NCI-H1436 treated with DMSO at 0.1 percent for 48 hours (cell line): ENCODE measurements around the gene NME4.
"Not testable (repeated sequence)": the region's sequence is repeated elsewhere in the genome, so short reads cannot be mapped to it uniquely, and the experiment has no call there.

Experiments used
- DNase-seq: peaks from one replicate; lab custom pipeline; 2025; lab: John Stamatoyannopoulos, UW

Gene NME4

DNA sequence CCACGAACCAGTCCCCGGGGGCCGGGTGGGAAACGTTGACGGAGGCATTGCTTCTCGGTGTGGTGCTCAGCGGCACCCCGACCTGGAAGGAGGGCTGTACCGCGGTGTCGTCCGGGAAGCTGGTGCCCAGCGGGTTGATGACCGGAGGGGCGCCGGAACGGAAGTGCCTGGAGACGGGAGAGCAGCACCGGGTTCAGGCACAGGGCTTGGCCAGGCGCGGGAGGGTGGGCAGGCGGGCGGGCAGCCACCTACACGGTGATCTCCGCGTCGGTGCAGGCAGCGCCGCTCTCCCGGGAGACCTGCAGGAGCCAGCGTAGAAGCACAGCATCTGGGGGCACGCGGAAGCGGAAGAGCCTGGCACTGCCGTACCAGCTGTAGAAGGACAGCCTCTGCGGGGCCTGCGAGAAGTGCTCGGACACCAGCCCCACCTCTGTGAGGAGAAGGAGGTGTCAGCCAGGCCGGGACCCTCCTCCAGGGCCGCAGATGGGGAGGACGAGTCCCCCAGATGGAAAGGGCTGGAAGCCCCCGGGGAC, 19.5 kb upstream of the NME4 start:
- DNase-seq = no peak

DNA sequence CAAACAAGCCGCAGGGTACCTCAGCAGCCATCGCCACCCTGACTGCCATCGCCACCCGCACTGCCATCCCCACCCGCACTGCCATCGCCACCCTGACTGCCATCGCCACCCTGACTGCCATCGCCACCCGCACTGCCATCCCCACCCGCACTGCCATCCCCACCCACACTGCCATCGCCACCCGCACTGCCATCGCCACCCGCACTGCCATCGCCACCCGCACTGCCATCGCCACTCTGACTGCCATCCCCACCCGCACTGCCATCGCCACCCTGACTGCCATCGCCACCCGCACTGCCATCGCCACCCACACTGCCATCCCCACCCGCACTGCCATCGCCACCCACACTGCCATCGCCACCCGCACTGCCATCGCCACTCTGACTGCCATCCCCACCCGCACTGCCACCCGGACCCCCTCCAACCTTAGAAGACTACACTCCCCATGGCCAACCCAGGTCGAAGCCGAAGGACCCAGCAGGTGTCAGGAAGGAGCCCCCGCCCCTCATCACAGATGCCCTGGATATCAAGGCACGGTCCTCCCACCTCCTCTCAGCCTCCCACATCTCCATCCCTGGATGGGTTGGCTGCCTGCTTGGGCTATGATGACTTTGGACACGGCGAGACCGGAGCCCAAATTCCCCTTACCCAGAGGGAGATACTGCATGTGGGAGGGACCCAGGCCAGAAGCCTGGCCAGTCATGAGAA, 18.7 kb upstream of the NME4 start:
- not testable (repeated sequence) for DNase-seq

DNA sequence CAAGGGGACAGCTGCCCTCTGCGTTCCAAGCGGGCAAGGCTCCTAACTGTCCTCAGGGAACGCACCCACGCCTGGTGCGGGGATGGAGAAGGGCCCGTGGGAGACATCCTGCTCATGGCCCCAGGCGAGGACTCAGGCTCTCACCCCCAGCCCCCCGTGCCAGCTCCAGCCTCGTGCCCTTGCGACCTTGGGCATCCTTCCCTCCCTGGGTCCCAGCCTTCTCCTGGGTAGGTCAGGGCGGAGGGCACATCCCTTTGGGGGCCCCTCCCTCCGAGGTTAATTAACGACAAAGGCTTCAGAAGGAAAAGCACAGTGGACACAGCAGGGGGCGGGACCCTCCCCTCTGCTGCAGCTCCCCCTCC, 18.2 kb upstream of the NME4 start:
- DNase-seq = no peak

DNA sequence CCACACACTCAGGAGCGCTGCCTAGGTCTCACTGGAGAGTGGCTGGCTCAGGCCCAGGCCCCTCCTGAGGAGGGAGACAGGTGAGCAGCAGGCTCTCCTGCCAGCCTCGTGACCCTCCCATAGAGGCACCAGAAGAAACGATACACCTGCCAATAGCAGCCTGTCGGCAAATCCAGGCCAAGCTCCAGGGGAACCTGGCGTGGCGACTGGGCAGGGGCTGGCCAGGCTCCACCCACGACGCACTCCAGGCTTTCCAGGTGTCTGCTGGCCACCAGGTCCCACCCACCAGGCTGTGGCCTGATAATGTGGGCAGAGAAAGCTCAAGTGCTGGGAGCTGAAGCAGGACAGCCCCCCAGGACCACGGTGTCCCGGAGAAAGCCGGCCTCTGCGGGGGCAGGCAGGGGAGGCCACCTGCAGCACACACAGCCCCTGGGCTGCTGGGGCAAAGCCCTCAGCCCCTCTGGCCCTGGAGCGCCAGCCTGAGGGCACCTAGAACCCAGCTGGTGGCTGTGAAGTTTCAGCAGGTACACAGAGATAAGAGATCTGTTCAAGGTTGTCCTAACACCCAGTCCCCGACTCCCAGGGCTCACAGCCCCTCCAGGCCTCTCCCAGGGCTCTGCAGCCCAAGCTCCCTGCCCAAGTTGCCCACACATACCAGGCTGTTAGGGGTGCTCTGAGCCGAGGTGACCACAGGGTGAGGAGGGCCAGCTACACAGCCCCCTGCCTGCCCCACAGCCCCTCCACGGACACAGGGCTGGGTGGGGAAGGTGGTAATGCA, 17.6 kb upstream of the NME4 start:
- peak; percentile 87 for DNase-seq

DNA sequence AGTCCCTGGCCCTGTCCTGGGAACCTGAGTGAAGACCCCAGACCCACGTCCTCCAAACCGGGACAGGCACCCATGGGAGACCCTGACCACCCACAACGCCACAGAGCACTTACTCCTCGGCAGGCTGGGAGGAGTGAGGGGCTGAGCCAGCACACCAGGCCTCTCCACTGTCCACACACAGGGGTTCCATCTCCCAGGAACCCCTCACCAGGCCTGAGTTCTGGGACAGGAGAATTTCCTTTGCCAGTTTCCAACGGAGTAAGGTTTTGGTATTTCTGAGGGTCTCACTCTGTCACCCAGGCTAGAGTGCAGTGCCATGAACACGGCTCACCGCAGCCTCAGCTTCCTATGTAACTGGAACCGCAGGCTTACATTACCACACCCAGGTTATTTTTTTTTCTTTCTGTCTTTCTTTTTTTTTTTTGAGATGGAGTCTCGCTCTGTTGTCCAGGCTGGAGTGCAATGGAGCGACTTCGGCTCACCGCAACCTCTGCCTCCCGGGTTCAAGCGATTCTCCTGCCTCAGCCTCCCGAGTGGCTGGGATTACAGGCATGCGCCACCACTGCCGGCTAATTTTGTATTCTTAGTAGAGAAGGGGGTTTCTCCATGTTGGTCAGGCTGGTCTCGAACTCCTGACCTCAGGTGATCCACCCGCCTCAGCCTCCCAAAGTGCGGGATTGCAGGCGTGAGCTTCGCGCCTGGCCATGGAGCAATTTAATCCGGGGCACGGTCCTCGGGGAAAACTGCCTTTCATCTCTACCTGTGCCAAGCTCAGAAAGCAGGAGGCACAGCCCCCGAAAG, 16.8 kb upstream of the NME4 start:
- no peak for DNase-seq

DNA sequence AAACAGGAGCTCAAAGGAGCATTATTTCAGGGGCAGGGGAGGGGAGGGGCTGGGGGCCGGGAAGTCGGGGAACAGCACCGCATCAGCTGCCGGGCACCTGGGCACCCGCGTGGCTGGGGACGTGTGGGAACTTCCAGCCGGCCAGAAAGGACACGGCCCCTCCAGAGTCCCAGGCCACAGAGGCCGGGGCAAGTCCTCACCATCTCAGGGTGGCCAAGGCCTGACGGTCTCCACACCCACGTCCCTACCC, 16.3 kb upstream of the NME4 start:
- no peak for DNase-seq

DNA sequence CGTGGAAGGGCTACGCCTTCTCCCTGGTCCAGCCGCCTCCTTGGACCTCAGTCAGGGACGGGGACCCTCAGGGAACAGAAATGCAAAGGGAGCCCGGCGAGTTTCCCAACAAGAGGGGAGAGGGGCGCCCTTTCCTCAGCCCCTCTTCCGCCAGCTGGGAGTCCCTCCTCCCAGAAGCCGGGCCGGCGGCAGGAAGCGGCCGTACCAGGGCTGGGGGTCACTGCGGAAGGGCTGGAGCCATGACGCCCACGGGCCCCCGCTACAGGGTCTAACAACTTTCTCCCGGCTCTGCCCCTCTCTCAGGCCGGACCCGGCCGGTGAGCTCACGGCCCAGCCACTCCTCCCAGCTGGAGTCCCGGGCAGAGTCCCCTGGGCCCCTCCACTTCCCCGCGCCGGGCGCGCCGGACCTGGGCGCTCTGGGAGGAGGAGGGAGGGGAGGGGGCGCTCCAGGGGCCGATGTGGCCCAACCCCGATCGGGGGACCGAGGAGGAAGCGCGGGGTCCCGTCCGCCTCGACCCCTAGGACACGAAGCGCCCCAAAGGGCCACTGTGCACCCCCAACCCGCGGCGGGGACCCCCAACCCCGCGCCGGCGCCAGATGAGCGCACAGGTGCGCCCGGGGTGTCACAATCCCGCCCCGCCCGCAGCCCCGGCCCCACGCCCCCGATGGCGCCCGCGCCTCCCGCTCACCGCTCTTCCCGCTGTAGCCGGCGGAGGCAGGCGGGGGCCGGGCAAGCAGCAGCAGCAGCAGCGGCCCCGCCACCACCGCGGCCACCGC, 15.8 kb upstream of the NME4 start:
- DNase-seq = no peak

DNA sequence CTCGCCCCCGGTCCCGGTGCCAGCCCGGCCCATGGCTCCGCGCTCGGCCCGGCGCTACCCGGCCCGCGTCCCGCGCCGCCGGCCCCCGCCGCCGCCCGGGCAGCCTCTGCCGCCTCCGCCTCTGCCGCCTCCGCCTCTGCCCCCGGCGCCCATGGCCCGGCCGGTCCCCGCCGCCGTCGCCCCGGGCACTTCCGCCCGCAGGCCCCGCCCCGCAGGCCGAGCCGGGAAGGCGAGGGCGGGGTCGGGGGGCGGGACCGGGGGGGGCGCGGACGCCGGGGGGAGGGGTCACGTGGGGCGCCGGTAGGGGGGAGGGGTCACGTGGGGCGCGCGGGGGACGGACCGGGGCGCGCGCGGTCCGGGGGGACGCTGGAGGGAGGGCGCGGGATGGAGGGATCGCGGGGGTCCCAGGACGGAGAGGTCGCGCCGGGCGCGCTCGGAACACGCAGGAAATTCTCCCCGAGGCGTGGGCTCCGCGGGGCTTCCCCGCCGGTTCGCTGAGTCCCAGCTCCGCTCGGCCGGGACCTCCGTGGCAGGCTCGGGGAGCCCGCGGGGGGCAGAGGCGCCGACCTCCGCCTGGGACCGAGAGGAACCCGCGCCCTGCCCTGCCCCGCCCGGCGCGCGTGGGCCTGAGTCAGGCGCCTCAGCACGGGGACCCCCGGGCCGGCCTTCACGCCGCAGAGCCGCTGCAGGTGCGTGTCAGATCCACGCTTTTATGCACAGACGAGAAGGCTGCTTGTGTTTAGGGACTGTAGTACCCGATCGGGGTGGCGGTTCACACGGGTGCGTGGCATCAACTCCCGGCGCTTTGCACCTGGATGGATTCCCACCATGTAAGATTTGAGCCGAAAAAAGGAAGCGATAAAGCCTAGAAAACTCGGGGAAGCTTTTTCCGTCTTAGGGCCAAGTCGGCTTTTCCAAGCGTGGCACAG, 14.9 kb upstream of the NME4 start, which contains the start of gene PGAP6:
Gene PGAP6, minus strand, starts transcription at position 190 of the 929 bp plus-strand sequence. Its CDS starts 157 bp downstream, at position 33.
- no peak for DNase-seq

DNA sequence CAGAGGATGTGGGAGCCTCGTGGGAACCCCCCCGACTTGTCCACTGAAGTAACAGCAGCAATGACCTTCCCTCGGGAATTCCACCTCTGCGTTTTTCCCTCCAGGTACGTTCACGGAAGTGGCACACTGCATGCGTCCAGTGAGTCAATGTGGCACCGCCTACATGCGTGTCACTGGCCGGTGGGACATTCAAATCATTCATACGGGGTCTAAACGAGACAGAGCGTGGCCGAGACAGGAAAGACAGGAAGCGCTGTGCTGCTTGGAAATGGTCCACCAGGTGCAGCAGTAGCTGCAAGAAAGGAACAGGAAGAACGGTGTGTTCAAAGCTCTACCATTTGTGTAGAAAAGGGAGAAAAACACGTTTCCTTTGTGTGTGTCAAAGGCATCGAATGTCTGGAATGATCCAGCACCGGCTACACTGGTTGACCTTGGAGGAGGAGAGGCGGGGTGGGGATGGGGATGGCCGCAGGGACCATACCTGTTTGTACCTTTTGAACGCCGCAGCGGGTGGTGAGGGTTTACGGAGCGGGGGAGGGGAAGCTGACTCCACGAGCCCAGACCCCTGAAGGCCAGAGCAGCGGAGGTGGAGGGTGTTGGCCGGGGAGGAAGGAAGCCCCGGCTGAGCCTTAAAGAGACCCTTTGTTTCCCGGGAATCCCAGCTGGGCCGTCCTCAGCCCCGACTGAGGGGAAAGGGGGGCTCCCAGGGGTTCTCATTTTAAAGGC, 13.5 kb upstream of the NME4 start:
- DNase-seq = no peak

DNA sequence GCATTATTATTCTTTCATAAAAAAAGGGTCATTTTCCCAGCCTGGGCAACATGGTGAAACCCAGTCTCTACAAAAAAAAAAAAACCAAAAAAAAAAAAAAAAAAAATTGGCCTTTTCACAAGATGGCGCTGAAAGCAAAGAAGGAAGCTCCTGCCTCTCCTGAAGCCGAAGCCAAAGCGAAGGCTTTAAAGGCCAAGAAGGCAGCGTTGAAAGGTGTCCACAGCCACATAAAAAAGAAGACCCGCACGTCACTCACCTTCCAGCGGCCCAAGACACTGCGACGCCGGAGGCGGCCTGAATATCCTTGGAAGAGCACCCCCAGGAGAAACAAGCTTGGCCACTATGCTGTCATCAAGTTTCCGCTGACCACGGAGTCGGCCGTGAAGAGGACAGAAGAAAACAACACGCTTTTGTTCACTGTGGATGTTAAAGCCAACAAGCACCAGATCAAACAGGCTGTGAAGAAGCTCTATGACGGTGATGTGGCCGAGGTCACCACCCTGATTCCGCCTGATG, 10.3 kb upstream of the NME4 start:
- no peak for DNase-seq

DNA sequence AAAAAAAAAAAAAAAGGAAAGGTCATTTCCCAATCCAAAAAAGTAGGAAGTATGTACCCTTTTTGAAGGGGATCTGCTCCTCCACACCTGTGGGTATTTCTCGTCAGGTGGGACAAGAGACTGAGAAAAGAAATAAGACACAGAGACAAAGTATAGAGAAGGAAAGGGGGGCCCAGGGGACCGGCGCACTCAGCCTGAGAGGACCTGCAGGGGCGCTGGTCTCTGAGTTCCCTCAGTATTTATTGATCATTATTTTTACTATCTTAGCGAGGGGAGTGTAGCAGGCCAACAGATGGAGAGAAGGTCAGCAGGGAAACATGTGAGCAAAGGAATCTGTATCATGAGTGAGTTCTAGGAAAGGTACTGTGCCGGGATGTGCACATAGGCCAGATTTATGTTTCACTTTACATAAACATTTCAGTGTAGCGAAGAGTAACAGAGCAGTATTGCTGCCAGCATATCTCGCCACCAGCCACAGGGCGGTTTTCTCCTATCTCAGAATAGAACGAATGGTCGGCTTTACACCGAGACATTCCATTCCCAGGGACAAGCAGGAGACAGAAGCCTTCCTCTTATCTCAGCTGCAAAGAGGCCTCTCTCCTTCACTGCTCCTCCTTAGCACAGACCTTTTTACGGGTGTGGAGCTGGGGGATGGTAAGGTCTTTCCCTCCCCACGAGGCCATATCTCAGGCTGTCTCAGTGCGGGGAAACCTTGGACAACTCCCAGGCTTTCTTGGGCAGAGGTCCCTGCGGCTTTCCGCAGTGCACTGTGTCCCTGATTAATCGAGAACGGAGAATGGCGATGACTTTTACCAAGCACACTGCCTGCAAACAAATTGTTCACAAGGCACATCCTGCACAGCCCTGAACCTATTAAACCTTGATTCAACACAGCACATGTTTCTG, 9.0 kb upstream of the NME4 start:
- DNase-seq = not testable (repeated sequence)

DNA sequence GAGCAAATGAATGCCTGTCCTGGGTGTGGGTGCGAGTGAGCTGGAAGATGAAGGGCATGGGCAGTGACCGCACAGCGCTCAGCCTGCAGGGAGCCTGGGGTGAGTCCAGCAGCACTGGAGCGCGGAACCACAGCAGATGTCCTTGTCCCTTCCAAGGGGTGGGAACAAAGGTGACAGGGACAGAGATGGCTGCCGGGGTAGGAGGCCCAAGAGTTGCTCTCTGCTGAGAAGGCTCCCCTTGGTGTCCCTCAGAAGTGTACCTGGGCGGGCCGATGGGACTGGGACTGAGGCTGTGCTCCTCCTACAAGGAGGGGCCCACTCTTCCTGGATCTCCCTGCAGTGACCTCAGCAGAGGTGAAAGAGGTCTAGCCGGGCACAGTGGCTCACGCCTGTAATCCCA, 7.6 kb upstream of the NME4 start:
- no peak for DNase-seq

DNA sequence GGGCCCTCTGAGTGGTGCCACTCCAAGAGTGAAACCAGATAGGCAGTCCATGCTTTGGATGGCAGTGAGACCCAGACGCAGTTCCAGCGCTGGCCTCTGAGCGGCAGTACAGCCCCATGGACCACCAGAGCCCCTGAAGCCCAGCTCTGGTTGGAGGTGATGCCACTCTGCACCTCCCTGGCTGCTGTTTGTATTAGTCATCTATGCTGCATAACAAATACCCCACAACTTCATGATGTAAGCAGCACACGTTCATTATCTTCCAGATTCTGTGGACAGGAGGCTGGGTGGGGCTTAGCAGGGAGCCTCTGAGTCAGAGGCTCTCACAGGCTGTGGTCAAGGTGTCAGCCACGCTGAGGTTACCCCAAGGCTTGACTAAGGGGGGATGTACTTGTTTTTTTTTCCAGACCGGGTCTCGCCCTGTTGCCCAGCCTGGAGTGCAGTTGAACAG, 5.1 kb upstream of the NME4 start:
- no peak for DNase-seq

DNA sequence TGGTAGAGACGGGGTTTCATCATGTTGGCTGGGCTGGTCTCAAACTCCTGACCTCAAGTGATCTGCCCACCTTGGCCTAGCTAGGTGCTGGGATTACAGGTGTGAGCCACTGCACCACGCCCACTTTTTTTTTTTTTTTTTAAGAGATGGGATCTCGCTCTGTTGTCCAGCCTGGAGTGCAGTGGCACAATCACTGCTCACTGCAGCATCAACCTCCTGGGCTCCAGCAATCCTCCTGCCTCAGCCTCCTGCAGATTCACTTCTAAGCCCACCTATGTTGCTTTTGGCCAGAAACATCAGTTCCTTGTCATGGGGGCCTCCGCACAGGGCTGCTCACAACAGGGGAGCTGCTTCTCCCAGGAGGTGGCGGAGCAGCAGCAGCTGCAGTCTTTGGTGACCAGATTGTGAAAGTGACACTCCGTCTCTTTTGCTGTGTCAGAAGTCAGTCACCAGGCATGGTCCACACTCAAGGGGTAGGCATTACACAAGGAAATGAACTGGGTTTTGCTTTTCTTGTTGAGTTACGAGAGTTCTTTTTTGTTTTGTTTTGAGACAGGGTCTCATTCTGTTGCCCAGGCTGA, 4.5 kb upstream of the NME4 start:
- DNase-seq = no peak

DNA sequence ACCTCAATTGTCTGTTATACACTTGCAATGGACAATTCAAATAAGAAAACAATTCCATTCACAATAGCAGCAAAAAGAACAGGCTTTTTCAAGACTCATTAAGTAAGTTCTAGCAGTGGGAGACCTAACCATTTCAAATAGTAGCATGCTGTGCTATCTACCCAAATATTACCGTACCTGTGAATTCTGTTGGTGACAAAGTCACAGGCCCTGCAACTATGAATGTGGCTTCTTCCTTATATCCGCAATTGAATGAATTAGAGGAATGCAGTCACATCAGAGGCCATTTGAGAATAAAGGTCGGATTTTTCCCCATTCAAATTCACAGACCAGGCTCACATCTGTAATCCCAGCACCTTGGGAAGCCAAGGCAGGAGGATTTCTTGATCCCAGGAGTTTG, 800 bp upstream of the NME4 start:
- DNase-seq = no peak

DNA sequence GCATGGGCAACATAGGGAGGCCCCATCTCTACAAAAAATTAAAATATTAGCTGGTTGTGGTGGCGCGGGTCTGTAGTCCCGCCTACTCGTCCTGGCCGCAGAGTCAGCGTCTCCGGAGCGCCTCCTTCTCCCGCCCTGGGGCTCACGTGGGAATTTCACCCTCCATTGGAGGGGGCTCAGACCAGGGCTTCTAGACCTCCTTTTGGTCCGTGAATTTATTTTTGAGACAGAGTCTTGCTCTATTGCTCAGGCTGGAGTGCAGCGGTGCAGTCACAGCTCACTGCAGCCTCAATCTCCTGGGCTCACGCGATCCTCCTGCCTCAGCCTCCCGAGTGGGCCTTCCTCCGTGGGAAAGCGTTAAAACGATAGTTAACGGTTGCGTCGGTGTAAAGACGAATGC, 394 bp upstream of the NME4 start:
- DNase-seq = no peak

DNA sequence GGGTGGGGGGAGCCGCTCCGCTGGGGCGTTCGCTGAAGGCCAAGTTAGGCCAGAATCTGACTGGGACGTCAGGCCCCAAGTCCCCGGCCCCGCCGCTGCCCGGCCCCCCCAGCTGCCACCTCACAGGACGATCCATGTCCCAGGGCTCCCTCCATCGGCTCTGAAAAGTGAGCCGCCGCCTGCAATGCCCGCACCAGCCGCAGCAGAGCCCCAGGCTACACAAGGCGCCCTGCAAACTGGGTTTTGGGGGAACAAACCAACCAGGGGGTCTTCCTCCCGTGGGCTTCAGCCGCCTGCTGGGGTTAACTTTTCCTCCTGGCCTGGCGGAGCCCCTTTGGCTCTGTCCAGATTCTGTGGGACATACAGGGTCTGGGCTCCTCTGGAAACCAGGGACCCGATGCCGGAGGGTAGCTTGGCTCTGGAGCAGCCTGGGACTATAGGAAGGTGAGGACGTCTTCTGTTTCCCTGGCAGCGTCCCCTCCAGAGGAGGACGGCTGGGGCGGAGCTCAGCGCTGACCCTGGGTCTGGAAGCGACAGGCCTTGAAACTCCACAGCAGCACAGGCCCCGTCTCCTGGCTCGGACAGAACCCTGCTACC, 835 bp downstream of the NME4 start:
- no peak for DNase-seq
